OCI-LY3 (cell line): ENCODE results near the gene RDX.

ENCODE experiments used
- H2AFZ ChIP-seq: fragments of 200-600, 300-600 bp; shearing (Covaris generic); 2 replicates; pipeline ENCODE4 v1.6.0; 2014; ENCODE audit warnings: antibody characterized with exemption, low read depth, low read length
- H3K27ac ChIP-seq: fragments of 200-600, 300-600 bp; sonication (generic); 2 replicates; pipeline ENCODE4 v1.5.1; 2014; ENCODE audit warnings: mild to moderate bottlenecking, low read length, moderate library complexity, mixed read lengths
- H3K27me3 ChIP-seq: fragments of 200-600, 300-600 bp; sonication (generic); 2 replicates; pipeline ENCODE4 v1.6.1; 2014; ENCODE audit warnings: low read depth, low read length, mixed read lengths
- H3K36me3 ChIP-seq: fragments of 200-600, 300-600 bp; sonication (generic); replicated peaks from 2 replicates; pipeline ENCODE3; 2014; ENCODE audit warnings: low read depth, low read length, mixed read lengths
- H3K4me1 ChIP-seq: fragments of 300-600, 200-600 bp; sonication (generic); 2 replicates; pipeline ENCODE4 v1.6.1; 2014; ENCODE audit warnings: low read length, mixed read lengths
- H3K4me2 ChIP-seq: fragments of 200-600, 300-600 bp; sonication (generic); 2 replicates; pipeline ENCODE4 v1.6.1; 2014; ENCODE audit warnings: low read length, mixed read lengths
- H3K4me3 ChIP-seq: fragments of 300-600, 200-600 bp; sonication (generic); 2 replicates; pipeline ENCODE4 v1.5.1; 2014; ENCODE audit warnings: antibody characterized with exemption, mild to moderate bottlenecking, low read length, moderate library complexity
- H3K79me2 ChIP-seq: fragments of 300-600, 200-600 bp; shearing (Covaris generic); 2 replicates; pipeline ENCODE4 v1.6.1; 2014; ENCODE audit warnings: mild to moderate bottlenecking, low read length, mixed read lengths
- H3K9ac ChIP-seq: fragments of 300-600, 200-600 bp; shearing (Covaris generic); 2 replicates; pipeline ENCODE4 v1.6.0; 2014; ENCODE audit warnings: mild to moderate bottlenecking, low read length, moderate library complexity
- H3K9me3 ChIP-seq: fragments of 200-600, 300-600 bp; shearing (Covaris generic); 2 replicates; pipeline ENCODE4 v1.6.1; 2014; ENCODE audit warnings: low read length, mixed read lengths; ENCODE audit not compliant: insufficient read depth
- H4K20me1 ChIP-seq: fragments of 200-600, 300-600 bp; sonication (generic); 2 replicates; pipeline ENCODE4 v1.6.1; 2016; ENCODE audit warnings: low read length, mixed read lengths; ENCODE audit not compliant: insufficient read depth
- EZH2phosphoT487 ChIP-seq: fragments of 200-600 bp; shearing (Covaris generic); IDR thresholded peaks from 2 replicates; pipeline ENCODE4 v1.6.1; 2018; ENCODE audit warnings: antibody characterized with exemption, mixed run types, low read depth
- TF ChIP-seq, protein P1 (sequence below): fragments of 200-600, 300-600 bp; sonication (generic); IDR thresholded peaks from 2 replicates; pipeline ENCODE4 v1.5.1; 2014; ENCODE audit warnings: antibody characterized with exemption, low read length, low read depth

The RDX gene

DNA sequence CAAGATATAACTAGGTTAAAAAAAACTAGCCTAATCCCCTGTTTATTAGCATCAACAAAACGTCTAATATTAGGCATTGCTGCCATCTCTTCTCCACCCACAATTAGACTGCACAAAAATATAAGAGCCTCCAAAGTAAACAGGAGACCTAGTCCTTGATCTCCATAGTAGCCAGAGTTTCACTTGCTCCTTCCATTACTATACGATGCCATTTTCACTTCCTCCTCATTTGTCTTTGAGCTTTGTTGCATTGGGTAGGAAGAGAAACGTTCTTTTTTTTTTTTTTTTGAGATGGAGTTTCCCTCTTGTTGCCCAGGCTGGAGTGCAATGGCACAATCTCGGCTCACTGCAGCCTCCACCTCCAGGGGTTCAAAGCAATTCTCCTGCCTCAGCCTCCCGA, 42.3 kb upstream of the RDX start:
- Histone ChIP-seq H3K4me3 (no peak overlapping the region; the same call in 1 of the 2 replicates), H3K4me1 (peaks cover 45% of the 10 kb centered on the region), H3K79me2 (no peaks in the 10 kb centered on the region), H3K36me3 (no peaks in the 10 kb centered on the region), H3K27ac (peak overlapping the region; percentile 54; the same call in 1 of the 2 replicates), H3K27me3 (no peaks in the 10 kb centered on the region), H2AFZ (no peak overlapping the region), H4K20me1 (no peaks in the 10 kb centered on the region), H3K4me2 (peak overlapping the region; percentile 19), H3K9ac (no peak overlapping the region), H3K9me3 (no peaks in the 10 kb centered on the region)
- no peak for TF ChIP-seq EZH2phosphoT487

DNA sequence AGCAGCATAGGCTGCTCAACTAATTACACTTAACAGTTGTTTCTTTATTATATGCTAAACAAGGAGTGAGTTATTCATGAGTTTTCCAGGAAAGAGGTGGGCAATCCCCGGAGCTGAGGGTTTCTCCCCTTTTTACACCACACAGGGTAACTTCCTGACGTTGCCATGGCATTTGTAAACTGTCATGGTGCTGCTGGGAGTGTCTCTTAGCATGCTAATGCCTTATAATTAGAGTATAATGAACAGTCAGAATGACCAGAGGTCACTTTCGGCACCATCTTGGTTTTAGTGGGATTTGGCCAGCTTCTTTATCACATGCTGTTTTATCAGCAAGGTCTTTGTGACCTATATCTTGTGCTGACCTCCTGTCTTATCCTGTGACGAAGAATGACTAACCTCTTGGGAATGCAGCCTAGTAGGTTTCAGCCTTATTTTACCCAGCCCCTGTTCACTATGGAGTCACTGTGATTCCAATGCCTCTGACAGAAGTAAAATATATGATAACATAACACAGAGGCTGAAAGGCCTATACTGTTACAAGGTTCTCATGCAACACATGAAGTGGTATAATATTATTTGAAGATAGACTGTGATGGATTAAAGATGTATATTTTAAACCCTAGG, 41.3 kb upstream of the RDX start:
- no peaks in the 10 kb centered on the region for H4K20me1 ChIP-seq
- peak overlapping the region; percentile 19 for H3K4me2 ChIP-seq
- H2AFZ ChIP-seq = no peak overlapping the region
- peaks cover 45% of the 10 kb centered on the region for H3K4me1 ChIP-seq
- H3K27me3 ChIP-seq = no peaks in the 10 kb centered on the region
- TF ChIP-seq, protein P1, sequence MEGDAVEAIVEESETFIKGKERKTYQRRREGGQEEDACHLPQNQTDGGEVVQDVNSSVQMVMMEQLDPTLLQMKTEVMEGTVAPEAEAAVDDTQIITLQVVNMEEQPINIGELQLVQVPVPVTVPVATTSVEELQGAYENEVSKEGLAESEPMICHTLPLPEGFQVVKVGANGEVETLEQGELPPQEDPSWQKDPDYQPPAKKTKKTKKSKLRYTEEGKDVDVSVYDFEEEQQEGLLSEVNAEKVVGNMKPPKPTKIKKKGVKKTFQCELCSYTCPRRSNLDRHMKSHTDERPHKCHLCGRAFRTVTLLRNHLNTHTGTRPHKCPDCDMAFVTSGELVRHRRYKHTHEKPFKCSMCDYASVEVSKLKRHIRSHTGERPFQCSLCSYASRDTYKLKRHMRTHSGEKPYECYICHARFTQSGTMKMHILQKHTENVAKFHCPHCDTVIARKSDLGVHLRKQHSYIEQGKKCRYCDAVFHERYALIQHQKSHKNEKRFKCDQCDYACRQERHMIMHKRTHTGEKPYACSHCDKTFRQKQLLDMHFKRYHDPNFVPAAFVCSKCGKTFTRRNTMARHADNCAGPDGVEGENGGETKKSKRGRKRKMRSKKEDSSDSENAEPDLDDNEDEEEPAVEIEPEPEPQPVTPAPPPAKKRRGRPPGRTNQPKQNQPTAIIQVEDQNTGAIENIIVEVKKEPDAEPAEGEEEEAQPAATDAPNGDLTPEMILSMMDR = no peak
- no peak for TF ChIP-seq EZH2phosphoT487
- peak overlapping the region; percentile 54 for H3K27ac ChIP-seq
- H3K9me3 ChIP-seq = no peaks in the 10 kb centered on the region
- no peak overlapping the region; the same call in 1 of the 2 replicates for H3K4me3 ChIP-seq
- no peaks in the 10 kb centered on the region for H3K79me2 ChIP-seq
- H3K36me3 ChIP-seq = no peaks in the 10 kb centered on the region
- H3K9ac ChIP-seq = no peak overlapping the region; the same call in 1 of the 2 replicates

DNA sequence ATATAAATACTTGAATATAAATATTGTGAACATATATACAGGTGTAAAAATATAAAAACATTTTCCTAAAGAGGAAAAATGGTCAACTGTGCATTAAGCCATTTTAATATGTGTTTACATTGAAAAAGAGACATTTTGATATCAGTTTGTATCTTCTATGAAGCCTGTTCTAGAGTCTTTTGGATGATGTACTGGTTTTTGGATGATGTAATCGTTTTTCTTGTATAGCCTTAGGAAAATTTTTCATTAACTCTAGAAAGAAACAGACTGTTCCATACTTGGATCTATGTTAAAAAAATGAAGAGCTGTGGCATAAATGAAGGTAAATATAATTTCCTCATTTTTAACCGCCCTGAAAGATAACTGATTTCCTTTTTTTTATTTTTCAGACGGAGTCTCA, 39.6 kb upstream of the RDX start:
- Histone ChIP-seq H3K9ac (no peak overlapping the region), H3K36me3 (peaks cover 11% of the 10 kb centered on the region), H3K4me3 (no peak overlapping the region), H3K27ac (no peak overlapping the region), H3K9me3 (no peaks in the 10 kb centered on the region), H3K4me1 (peaks cover 40% of the 10 kb centered on the region), H4K20me1 (no peaks in the 10 kb centered on the region), H3K79me2 (no peaks in the 10 kb centered on the region), H2AFZ (no peak overlapping the region), H3K27me3 (no peaks in the 10 kb centered on the region), H3K4me2 (no peak overlapping the region)
- TF ChIP-seq, protein P1 = no peak
- no peak for TF ChIP-seq EZH2phosphoT487

DNA sequence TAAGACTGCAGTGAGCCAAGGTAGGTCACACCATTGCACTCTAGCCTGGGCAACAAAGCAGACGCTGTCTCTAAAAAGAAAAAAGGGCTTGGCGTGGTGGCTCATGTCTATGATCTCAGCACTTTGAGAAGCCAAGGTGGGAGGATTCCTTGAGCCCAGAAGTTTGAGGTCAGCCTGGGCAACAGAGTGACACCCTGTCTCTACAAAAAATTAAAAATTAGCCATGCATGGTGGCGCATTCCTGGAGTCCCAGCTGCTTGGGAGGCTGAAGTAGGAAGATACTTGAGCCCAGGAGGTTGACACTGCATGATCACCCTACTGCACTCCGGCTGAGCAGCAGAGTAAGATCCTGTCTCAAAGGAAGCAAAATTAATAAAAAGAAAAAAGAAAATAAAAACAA, 38.9 kb upstream of the RDX start:
- peaks cover 11% of the 10 kb centered on the region for H3K36me3 ChIP-seq
- H3K27me3 ChIP-seq = no peaks in the 10 kb centered on the region
- no peaks in the 10 kb centered on the region for H3K9me3 ChIP-seq

More for the DNA sequence above, 38.9 kb upstream of the RDX start:
- H2AFZ ChIP-seq = no peak overlapping the region
- peaks cover 34% of the 10 kb centered on the region for H3K4me1 ChIP-seq
- H3K4me3 ChIP-seq = no peak overlapping the region
- H3K79me2 ChIP-seq = no peaks in the 10 kb centered on the region
- TF ChIP-seq EZH2phosphoT487 = no peak
- TF ChIP-seq, protein P1 = no peak
- no peak overlapping the region for H3K4me2 ChIP-seq
- H4K20me1 ChIP-seq = no peaks in the 10 kb centered on the region
- no peak overlapping the region for H3K27ac ChIP-seq
- no peak overlapping the region for H3K9ac ChIP-seq
